GDM1 (cell line): ENCODE results near the gene LGALS7.

Source experiments
- DNase-seq: peaks from one replicate; lab custom pipeline; 2025; lab: John Stamatoyannopoulos, UW

The LGALS7 gene

DNA sequence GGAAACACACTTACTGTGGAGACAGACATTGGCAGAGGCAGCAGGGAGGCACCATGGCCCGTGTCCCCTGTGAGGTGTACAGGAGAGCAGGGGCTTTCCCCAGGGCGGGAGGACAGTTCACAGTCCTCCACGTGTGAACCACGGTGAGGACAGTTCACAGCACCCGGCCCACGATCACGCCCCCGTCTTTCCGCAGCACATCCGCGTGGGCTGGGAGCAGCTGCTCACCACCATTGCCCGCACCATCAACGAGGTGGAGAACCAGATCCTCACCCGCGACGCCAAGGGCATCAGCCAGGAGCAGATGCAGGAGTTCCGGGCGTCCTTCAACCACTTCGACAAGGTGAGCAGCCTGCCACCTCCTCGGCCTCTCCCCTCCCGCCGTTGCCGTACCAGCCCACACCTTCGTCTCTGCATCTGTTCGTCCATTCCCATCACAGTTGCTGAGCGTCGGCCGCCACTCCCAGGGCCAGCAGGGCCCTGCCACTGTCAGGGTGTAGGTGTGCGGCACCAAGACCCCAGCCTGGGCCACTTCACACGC, 46.5 kb downstream of the LGALS7 start:
- no peak for DNase-seq

DNA sequence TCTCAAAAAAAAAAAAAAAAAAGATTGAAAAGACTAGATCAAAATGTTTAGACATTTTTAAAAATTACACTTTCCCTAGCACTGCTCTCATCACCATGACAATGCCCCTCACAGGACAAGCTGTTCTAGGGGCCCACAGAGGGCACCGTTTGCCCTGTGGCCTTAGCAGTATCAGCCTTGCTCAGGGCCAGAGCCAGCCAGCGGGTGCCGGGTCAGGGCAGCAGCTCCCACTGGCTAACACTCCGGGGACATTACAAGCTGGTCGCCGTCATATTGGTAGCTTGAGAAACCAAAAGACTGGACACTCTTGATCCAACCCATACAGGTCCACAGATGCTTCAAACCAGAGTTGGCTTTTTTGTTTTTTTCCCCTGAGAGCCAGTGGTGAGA, 47.0 kb downstream of the LGALS7 start:
- no peak for DNase-seq

DNA sequence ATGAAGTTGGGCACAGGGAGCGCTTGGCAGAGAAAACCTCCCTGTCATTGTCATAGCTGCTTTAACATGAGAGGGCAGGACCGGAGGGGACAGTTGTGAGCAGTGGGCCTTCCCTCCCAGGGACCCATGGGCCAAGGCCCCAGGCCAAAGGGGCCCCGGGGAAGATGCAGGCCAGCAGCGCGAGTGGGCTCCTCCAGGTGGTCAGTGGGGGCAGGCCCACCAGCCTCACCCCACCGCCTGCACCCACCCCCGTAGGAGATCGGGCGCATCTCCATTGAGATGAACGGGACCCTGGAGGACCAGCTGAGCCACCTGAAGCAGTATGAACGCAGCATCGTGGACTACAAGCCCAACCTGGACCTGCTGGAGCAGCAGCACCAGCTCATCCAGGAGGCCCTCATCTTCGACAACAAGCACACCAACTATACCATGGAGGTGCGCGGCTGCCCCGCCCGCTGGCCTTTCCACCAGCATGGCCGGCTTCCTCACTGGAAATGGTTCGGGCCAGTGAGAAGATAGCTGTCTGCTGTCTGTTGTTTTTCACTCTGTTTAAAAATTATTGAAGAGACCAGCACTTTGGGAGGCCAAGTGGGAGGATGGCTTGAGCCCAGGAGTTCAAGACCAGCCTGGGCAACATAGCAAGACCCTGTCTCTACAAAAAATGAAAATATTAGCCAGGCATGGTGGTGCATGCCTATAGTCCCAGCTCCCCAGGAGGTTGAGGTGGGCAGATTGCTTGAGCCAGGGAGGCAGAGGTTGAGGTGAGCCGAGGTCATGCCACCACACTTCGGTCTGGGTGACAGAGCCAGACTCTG, 47.6 kb downstream of the LGALS7 start:
- DNase-seq: no peak

DNA sequence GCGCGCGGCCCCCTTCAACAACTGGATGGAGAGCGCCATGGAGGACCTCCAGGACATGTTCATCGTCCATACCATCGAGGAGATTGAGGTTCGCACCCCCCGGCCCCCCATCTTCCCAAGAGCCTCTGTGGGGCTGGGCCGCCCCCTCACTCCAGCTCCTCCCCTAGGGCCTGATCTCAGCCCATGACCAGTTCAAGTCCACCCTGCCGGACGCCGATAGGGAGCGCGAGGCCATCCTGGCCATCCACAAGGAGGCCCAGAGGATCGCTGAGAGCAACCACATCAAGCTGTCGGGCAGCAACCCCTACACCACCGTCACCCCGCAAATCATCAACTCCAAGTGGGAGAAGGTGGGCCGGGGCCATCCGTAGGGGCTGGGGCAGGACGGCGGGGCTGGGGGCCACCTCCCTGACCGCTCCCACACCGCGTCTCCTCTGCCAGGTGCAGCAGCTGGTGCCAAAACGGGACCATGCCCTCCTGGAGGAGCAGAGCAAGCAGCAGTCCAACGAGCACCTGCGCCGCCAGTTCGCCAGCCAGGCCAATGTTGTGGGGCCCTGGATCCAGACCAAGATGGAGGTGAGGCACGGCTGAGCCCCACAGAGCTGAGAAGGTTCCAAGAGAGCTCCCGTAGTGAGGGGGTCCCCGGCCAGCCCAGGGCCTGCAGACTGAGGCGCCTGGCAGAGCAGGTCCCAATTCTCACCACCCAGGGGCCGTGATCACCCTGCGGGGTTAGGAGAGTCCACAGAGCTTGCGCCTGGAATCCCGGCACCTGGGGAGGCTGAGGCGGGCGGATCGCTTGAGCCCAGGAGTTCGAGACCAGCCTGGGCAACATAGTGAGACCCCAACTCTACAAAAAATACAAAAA, 49.1 kb downstream of the LGALS7 start:
- DNase-seq: no peak

DNA sequence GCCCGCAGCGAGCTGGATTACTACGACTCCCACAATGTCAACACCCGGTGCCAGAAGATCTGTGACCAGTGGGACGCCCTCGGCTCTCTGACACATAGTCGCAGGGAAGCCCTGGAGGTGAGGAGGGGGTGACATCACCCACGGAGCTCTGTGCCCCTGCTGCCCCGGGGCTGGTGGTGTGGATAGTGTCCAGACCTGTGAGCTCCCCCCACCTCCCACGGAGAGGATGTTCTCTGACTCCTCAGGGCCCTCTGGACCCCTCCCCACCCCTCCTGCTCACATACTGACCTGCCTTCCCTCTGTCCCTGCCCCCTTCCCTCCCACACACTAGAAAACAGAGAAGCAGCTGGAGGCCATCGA, 49.7 kb downstream of the LGALS7 start:
- DNase-seq: no peak

DNA sequence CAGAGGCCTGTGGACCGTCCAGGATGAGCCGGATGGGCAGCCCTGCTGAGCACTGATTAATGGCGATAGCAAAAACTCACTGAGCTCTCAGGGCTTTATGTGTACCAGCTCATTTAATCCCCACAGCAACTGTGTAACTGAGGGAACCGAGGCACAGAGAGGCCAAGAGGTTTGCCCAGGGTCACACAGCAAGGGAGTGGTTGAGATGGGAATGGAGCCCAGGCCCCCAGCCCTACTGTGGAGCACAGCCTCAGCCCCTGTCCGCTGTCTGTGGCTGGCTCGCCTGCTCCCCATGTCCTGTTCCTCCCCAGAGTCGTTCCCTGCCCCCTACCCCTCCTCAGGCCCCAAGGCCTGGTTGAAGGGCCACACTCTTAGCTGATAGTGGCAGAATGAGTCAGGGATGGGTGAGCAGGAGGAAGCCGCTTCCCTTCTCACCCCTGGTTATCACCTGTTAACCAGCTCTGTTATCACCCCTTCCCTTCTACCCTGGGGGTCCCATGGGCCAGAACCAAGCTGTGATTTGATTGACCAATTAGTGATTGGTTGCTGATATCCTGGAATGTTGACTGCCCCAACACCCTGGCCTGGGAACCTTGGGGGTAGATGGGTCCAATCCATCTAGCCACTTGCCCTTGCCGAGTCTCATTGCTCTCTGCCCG, 50.2 kb downstream of the LGALS7 start:
- no peak for DNase-seq

DNA sequence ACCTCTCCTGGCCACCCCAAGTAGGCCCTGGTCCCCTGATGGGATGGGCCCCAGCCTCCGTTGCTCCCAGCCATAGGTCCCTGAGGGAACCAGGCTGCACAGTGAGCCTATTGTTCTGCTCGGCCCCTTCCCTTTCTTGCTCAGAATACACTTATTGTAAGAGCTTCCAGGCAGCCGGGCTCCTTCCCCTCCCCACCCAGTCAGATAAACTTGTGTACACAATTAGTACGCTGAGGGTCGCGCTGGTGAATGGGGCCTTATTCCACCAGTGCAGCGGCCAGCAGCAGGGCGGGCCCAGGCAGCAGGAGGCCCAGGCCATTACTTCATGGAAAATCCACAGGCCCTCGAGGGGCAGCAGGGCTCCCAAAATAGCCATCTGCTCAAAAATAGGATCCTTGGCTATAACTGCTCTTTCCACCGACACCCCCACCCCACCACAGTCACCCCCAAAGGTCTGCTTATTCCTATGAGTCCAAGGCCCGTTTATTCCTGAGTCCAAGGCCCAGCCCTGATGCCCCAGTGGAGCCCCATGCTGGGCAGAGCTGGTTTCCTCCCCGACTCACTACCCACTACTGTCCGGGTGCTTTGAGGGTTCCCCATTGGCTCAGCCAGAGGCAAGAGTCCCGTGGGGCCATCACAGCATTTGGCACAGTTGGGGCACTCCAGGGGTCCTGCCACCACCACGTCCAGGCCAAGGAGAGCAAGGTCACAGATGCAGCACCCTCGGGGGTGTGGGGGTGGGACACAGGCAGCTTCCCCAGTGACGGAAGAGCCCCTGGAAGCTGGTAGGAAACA, 51.1 kb downstream of the LGALS7 start:
- DNase-seq: no peak

DNA sequence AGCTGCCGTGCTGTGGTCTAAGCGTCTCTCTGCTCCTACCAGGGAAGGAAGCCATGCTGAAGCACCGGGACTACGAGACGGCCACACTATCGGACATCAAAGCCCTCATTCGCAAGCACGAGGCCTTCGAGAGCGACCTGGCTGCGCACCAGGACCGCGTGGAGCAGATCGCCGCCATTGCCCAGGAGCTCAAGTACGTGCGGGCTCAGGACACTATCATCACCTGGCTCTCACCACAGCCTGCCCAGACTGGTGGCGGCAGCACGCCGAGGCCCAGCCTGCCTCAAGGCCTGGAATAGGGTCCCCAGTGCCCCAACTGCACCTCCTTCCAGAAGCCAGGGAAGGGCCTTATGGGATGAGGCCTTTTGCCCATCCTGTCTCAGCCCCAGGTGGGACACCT, 51.8 kb downstream of the LGALS7 start:
- no peak for DNase-seq
